GM23338 (cell line): ENCODE data around the gene AFF1. TPM values are rescaled to one million over a fixed set of nuclear protein-coding genes. Genes with fewer than 3 reads are reported as not detected.

Experiments used
- ATAC-seq: fragments of 200-7000 bp; cut with Tn5 transposase; 3 replicates; pipeline ENCODE4 v1.9.1; 2020
- DNase-seq: peaks from one replicate; pipeline ENCODE4 v3.0.0-alpha.2; 2015; ENCODE audit warnings: low spot score
- H2AFZ ChIP-seq: fragments of 200-600 bp; sonication (generic); 2 replicates; pipeline ENCODE4 v1.8.0; 2016; ENCODE audit warnings: antibody characterized with exemption, mild to moderate bottlenecking, moderate library complexity
- H3F3A ChIP-seq: fragments of 200-600 bp; sonication (generic); replicated peaks from 2 replicates; pipeline ENCODE4 v1.8.0; 2017; ENCODE audit warnings: antibody characterized with exemption, mixed run types, low read depth
- H3K27ac ChIP-seq: fragments of 200-600 bp; sonication (generic); 2 replicates; pipeline ENCODE4 v1.6.1; 2016; ENCODE audit warnings: low read depth
- H3K27me3 ChIP-seq: fragments of 200-600 bp; sonication (generic); 2 replicates; pipeline ENCODE4 v1.8.0; 2016; ENCODE audit warnings: mild to moderate bottlenecking, mixed run types, moderate library complexity; ENCODE audit not compliant: insufficient read depth
- H3K36me3 ChIP-seq: fragments of 200-600 bp; sonication (generic); 2 replicates; pipeline ENCODE4 v1.8.0; 2016; ENCODE audit warnings: mild to moderate bottlenecking; ENCODE audit not compliant: insufficient read depth
- H3K4me1 ChIP-seq: fragments of 200-600 bp; sonication (generic); 2 replicates; pipeline ENCODE4 v1.8.0; 2016; ENCODE audit warnings: mild to moderate bottlenecking, moderate library complexity; ENCODE audit not compliant: insufficient read depth
- H3K4me2 ChIP-seq: fragments of 200-600 bp; sonication (generic); 2 replicates; pipeline ENCODE4 v1.7.1; 2017; ENCODE audit warnings: mixed run types
- H3K4me3 ChIP-seq: fragments of 200-600 bp; sonication (generic); 2 replicates; pipeline ENCODE4 v1.6.1; 2016; ENCODE audit warnings: mixed run types
- H3K79me2 ChIP-seq: fragments of 200-600 bp; sonication (generic); replicated peaks from 2 replicates; pipeline ENCODE4 v1.8.0; 2017; ENCODE audit warnings: mild to moderate bottlenecking; ENCODE audit not compliant: insufficient read depth
- H3K9me2 ChIP-seq: fragments of 200-600 bp; sonication (generic); 2 replicates; pipeline ENCODE4 v1.8.0; 2017; ENCODE audit not compliant: insufficient read depth
- H4K20me1 ChIP-seq: fragments of 200-600 bp; sonication (generic); replicated peaks from 2 replicates; pipeline ENCODE4 v1.8.0; 2017; ENCODE audit warnings: mild to moderate bottlenecking; ENCODE audit not compliant: insufficient read depth
- H3K27ac Mint-ChIP-seq: 2 replicates; pipeline ENCODE4 v1.8.0; 2020; ENCODE audit warnings: inconsistent platforms, mild to moderate bottlenecking, moderate library complexity, mixed read lengths
- H3K27me3 Mint-ChIP-seq: 3 replicates; pipeline ENCODE4 v1.8.0; 2022; ENCODE audit warnings: low read depth, mild to moderate bottlenecking, moderate library complexity, mixed read lengths, inconsistent platforms; ENCODE audit not compliant: insufficient read depth, poor library complexity
- H3K36me3 Mint-ChIP-seq: 3 replicates; pipeline ENCODE4 v1.8.0; 2021; ENCODE audit warnings: low read depth, mild to moderate bottlenecking, inconsistent platforms, moderate library complexity, mixed read lengths
- H3K4me1 Mint-ChIP-seq: 3 replicates; pipeline ENCODE4 v1.8.0; 2020; ENCODE audit warnings: mild to moderate bottlenecking, inconsistent platforms, mixed read lengths
- H3K4me3 Mint-ChIP-seq: 3 replicates; pipeline ENCODE4 v1.8.0; 2021; ENCODE audit warnings: moderate library complexity, mild to moderate bottlenecking, inconsistent platforms, mixed read lengths
- H3K9me3 Mint-ChIP-seq: 3 replicates; pipeline ENCODE4 v1.8.0; 2020; ENCODE audit warnings: moderate library complexity, mild to moderate bottlenecking, inconsistent platforms, mixed read lengths
- NANOG ChIP-seq: IDR thresholded peaks from 2 replicates; pipeline ENCODE4 v1.6.1; 2016; ENCODE audit warnings: antibody characterized with exemption, borderline replicate concordance
- POLR2AphosphoS5 ChIP-seq: IDR thresholded peaks from 2 replicates; pipeline ENCODE4 v1.6.1; 2016; ENCODE audit warnings: antibody characterized with exemption, low read depth
- ZNF114 ChIP-seq: fragments of 250-450 bp; sonication (Bioruptor Pico); IDR thresholded peaks from 2 replicates; pipeline ENCODE4 v1.5.0; 2020; ENCODE audit warnings: mild to moderate bottlenecking, moderate library complexity
- ZNF331 ChIP-seq: fragments of 250-450 bp; sonication (Bioruptor Pico); IDR thresholded peaks from 2 replicates; pipeline ENCODE4 v1.5.0; 2020; ENCODE audit warnings: low read depth, mild to moderate bottlenecking, moderate library complexity
- polyA plus RNA-seq: library from polyadenylated mRNA; unstranded; fragments of >200 nt; fragmentation: Nextera tagmentation; extraction: Ambion mirVana; gene quantifications from 2 replicates; pipeline ENCODE4 v1.2.1, GENCODE V29; 2016
- total RNA-seq: library from RNA; depleted of rRNA; stranded (reverse); fragments of >200 nt; shearing (Covaris generic); gene quantifications from 2 replicates; pipeline ENCODE4 v1.2.3, GENCODE V29; 2014
- TF ChIP-seq, protein P1 (sequence below): IDR thresholded peaks from 2 replicates; pipeline ENCODE4 v1.6.1; 2016; ENCODE audit warnings: antibody characterized with exemption
- TF ChIP-seq, protein P2 (sequence below): fragments of 250-450 bp; sonication (Bioruptor Pico); IDR thresholded peaks from 2 replicates; pipeline ENCODE4 v1.5.0; 2020; ENCODE audit warnings: mild to moderate bottlenecking, moderate library complexity

The AFF1 gene
- total and polyA plus RNA-seq, 2 experiments from 2014 or later: 42.6 to 67.2 TPM

DNA sequence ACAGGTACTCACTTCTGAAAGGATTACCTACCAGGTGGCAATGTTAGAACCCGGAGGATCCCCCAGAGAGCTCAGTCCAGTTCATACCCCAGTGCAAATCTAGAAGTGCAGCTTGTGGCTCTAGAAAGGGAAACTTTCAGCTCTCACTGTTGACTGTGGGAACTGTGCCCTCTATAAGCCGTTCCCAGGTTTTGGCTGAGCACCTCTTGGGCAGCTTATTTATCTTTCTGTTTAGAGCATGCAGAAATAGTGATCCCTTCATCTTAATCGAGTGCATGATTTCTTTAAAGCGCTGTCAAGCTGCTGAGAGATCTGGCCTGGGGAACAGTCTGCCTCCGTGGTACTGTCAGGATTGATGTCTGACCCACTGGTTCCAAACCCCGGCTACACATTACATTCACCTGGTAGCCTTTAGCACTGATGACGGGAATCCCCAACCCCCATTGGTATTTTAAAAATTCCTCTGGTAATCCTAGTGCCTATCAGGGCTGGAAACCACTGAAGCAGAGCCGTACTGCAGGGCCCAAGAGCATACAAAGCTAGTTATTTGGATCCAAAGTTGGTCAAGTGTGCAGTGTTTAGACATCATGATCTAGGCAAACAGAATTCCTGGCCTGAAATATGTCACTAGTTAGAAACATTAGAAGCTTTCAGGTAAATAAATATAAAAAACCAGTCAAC, 182.4 kb downstream of the AFF1 start (continued):
- TF ChIP-seq NANOG (no peak), POLR2AphosphoS5 (no peak), ZNF114 (no peak), ZNF331 (CRISPR knock-in tag) (no peak)
- TF ChIP-seq, protein P1, sequence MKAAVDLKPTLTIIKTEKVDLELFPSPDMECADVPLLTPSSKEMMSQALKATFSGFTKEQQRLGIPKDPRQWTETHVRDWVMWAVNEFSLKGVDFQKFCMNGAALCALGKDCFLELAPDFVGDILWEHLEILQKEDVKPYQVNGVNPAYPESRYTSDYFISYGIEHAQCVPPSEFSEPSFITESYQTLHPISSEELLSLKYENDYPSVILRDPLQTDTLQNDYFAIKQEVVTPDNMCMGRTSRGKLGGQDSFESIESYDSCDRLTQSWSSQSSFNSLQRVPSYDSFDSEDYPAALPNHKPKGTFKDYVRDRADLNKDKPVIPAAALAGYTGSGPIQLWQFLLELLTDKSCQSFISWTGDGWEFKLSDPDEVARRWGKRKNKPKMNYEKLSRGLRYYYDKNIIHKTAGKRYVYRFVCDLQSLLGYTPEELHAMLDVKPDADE: no peak
- TF ChIP-seq, protein P2, sequence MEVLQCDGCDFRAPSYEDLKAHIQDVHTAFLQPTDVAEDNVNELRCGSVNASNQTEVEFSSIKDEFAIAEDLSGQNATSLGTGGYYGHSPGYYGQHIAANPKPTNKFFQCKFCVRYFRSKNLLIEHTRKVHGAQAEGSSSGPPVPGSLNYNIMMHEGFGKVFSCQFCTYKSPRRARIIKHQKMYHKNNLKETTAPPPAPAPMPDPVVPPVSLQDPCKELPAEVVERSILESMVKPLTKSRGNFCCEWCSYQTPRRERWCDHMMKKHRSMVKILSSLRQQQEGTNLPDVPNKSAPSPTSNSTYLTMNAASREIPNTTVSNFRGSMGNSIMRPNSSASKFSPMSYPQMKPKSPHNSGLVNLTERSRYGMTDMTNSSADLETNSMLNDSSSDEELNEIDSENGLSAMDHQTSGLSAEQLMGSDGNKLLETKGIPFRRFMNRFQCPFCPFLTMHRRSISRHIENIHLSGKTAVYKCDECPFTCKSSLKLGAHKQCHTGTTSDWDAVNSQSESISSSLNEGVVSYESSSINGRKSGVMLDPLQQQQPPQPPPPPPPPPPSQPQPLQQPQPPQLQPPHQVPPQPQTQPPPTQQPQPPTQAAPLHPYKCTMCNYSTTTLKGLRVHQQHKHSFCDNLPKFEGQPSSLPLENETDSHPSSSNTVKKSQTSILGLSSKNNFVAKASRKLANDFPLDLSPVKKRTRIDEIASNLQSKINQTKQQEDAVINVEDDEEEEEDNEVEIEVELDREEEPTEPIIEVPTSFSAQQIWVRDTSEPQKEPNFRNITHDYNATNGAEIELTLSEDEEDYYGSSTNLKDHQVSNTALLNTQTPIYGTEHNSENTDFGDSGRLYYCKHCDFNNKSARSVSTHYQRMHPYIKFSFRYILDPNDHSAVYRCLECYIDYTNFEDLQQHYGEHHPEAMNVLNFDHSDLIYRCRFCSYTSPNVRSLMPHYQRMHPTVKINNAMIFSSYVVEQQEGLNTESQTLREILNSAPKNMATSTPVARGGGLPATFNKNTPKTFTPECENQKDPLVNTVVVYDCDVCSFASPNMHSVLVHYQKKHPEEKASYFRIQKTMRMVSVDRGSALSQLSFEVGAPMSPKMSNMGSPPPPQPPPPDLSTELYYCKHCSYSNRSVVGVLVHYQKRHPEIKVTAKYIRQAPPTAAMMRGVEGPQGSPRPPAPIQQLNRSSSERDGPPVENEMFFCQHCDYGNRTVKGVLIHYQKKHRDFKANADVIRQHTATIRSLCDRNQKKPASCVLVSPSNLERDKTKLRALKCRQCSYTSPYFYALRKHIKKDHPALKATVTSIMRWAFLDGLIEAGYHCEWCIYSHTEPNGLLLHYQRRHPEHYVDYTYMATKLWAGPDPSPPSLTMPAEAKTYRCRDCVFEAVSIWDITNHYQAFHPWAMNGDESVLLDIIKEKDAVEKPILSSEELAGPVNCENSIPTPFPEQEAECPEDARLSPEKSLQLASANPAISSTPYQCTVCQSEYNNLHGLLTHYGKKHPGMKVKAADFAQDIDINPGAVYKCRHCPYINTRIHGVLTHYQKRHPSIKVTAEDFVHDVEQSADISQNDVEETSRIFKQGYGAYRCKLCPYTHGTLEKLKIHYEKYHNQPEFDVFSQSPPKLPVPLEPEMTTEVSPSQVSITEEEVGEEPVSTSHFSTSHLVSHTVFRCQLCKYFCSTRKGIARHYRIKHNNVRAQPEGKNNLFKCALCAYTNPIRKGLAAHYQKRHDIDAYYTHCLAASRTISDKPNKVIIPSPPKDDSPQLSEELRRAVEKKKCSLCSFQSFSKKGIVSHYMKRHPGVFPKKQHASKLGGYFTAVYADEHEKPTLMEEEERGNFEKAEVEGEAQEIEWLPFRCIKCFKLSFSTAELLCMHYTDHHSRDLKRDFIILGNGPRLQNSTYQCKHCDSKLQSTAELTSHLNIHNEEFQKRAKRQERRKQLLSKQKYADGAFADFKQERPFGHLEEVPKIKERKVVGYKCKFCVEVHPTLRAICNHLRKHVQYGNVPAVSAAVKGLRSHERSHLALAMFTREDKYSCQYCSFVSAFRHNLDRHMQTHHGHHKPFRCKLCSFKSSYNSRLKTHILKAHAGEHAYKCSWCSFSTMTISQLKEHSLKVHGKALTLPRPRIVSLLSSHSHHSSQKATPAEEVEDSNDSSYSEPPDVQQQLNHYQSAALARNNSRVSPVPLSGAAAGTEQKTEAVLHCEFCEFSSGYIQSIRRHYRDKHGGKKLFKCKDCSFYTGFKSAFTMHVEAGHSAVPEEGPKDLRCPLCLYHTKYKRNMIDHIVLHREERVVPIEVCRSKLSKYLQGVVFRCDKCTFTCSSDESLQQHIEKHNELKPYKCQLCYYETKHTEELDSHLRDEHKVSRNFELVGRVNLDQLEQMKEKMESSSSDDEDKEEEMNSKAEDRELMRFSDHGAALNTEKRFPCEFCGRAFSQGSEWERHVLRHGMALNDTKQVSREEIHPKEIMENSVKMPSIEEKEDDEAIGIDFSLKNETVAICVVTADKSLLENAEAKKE (CRISPR knock-in tag): no peak

DNA sequence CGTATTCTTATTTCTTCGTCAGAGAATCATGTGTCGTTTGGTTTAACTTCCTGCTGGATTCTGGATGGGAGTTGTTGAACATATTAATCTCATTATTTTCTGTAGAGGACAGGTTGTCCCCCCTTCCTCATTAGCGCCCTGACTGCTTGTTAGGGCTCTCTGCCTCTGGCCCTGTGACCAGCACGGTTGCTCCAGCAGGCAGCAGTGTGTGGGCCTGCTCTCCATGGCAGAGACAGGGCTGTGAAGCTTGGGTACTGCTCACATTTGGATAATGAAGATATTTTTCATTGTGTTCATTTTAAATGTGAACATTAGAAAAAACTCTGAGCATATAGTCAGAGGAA, 182.9 kb downstream of the AFF1 start:
- H3K4me3 Mint-ChIP-seq: no peak overlapping the region
- TF ChIP-seq ZNF114: no peak
- peaks cover 11% of the 10 kb centered on the region; the same call in 1 of the 2 replicates for H3K36me3 ChIP-seq
- peaks cover 10% of the 10 kb centered on the region; the same call in 1 of the 2 replicates for H3K79me2 ChIP-seq
- no peak overlapping the region for H3K4me3 ChIP-seq
- H3K27me3 Mint-ChIP-seq: peaks cover 7% of the 10 kb centered on the region
- H3K36me3 Mint-ChIP-seq: peaks cover 53% of the 10 kb centered on the region
- H3K27ac ChIP-seq: 0 out of 2 replicates have a peak overlapping the region, but pooled peaks have one; percentile 34
- H3K9me2 ChIP-seq: no peaks in the 10 kb centered on the region
- no peaks in the 10 kb centered on the region for H3K9me3 Mint-ChIP-seq
- peaks cover 16% of the 10 kb centered on the region for H3K4me1 ChIP-seq
- H3K27me3 ChIP-seq: no peaks in the 10 kb centered on the region
- peaks cover 11% of the 10 kb centered on the region; the same call in 1 of the 2 replicates for H4K20me1 ChIP-seq
- no peak overlapping the region for H3K4me2 ChIP-seq
- H3F3A ChIP-seq: no peaks in the 10 kb centered on the region
- peak overlapping the region; percentile 40; the same call in 1 of the 2 replicates for H3K27ac Mint-ChIP-seq
- ATAC-seq (no peak), DNase-seq (no peak)
- H2AFZ ChIP-seq: no peak overlapping the region
- H3K4me1 Mint-ChIP-seq: peaks cover 28% of the 10 kb centered on the region
